ENCODE results near the gene VPS41.

DNA sequence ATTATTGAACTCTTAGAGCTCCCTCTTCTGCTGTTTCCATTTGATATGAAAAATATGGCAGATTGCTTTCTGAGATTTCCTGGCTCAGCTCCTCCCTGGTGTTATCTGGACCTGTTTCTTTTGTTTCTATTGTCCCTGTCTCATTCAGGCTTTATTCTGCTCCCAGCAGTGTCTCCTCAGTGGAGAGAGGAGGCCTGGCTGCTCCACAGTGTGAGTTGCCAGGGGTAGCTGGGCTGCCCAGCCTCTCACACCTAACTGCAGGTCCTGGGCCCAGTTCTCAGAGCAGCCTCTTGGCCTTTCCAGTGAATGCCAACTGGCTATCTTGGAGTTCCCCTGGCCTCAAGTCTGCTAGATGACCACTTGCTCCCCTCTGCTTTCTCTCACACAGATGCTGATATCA lies 127.0 kb downstream of the VPS41 start:
- TF ChIP-seq, protein P1, sequence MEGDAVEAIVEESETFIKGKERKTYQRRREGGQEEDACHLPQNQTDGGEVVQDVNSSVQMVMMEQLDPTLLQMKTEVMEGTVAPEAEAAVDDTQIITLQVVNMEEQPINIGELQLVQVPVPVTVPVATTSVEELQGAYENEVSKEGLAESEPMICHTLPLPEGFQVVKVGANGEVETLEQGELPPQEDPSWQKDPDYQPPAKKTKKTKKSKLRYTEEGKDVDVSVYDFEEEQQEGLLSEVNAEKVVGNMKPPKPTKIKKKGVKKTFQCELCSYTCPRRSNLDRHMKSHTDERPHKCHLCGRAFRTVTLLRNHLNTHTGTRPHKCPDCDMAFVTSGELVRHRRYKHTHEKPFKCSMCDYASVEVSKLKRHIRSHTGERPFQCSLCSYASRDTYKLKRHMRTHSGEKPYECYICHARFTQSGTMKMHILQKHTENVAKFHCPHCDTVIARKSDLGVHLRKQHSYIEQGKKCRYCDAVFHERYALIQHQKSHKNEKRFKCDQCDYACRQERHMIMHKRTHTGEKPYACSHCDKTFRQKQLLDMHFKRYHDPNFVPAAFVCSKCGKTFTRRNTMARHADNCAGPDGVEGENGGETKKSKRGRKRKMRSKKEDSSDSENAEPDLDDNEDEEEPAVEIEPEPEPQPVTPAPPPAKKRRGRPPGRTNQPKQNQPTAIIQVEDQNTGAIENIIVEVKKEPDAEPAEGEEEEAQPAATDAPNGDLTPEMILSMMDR (tag by site-specific recombination; IDR thresholded peaks at IDR 0.05), result no peak
- TF ChIP-seq ZNF214 (tag by site-specific recombination; IDR thresholded peaks at IDR 0.05; ENCODE audit: borderline replicate concordance), result no peak
- TF ChIP-seq ZNF76 (tag by site-specific recombination; IDR thresholded peaks at IDR 0.05; ENCODE audit: borderline replicate concordance, low read depth), result no peak
- TF ChIP-seq, protein P2, sequence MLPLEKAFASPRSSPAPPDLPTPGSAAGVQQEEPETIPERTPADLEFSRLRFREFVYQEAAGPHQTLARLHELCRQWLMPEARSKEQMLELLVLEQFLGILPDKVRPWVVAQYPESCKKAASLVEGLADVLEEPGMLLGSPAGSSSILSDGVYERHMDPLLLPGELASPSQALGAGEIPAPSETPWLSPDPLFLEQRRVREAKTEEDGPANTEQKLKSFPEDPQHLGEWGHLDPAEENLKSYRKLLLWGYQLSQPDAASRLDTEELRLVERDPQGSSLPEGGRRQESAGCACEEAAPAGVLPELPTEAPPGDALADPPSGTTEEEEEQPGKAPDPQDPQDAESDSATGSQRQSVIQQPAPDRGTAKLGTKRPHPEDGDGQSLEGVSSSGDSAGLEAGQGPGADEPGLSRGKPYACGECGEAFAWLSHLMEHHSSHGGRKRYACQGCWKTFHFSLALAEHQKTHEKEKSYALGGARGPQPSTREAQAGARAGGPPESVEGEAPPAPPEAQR (tag by site-specific recombination; IDR thresholded peaks at IDR 0.05), result no peak
- no peak for TF ChIP-seq ZNF777 (tag by site-specific recombination; IDR thresholded peaks at IDR 0.05; ENCODE audit: borderline replicate concordance)
- TF ChIP-seq ZNF19 (tag by site-specific recombination; IDR thresholded peaks at IDR 0.05; ENCODE audit: low read depth), result no peak
- no peak for TF ChIP-seq MYNN (tag by site-specific recombination; IDR thresholded peaks at IDR 0.05; ENCODE audit: borderline replicate concordance)
- no peak for TF ChIP-seq ZFP41 (tag by site-specific recombination; IDR thresholded peaks at IDR 0.05; ENCODE audit: borderline replicate concordance)

Measured in HEK293 (cell line).